ENCODE measurements around the gene SLC9A7.
"Not testable (repeated sequence)": the region's sequence is repeated elsewhere in the genome, so short reads cannot be mapped to it uniquely, and the experiment has no call there.

SLC9A7 gene

GRCh38 chrX:46758956-46759644 lies at the start of gene SLC9A7:
Gene SLC9A7 (minus strand): TSS chrX:46759118. CDS start chrX:46759029, 89 bp downstream.
- no peak for FAIRE-seq

- no peak for FAIRE-seq
These were observed 46.4 kb upstream of the SLC9A7 start for GRCh38 chrX:46805270-46805669.

- no peak for FAIRE-seq
These were observed 44.2 kb upstream of the SLC9A7 start for GRCh38 chrX:46803140-46803539.

- peak; percentile 91 for FAIRE-seq
These were observed 37.8 kb upstream of the SLC9A7 start for GRCh38 chrX:46796574-46797191.

- no peak for FAIRE-seq
These were observed 34.6 kb upstream of the SLC9A7 start for GRCh38 chrX:46793386-46794143.

- FAIRE-seq: no peak
These were observed 33.9 kb upstream of the SLC9A7 start for GRCh38 chrX:46792810-46793188.

- no peak for FAIRE-seq
These were observed 33.2 kb upstream of the SLC9A7 start for GRCh38 chrX:46791927-46792809.

- no peak for FAIRE-seq
These were observed 30.0 kb upstream of the SLC9A7 start for GRCh38 chrX:46788902-46789301.

GRCh38 chrX:46784437-46784836 lies 25.5 kb upstream of the SLC9A7 start:
- FAIRE-seq: not testable (repeated sequence)

GRCh38 chrX:46782034-46782433 lies 23.1 kb upstream of the SLC9A7 start:
- no peak for FAIRE-seq

- FAIRE-seq: no peak
These were observed 19.3 kb upstream of the SLC9A7 start for GRCh38 chrX:46777971-46778810.

- no peak for FAIRE-seq
These were observed 11.9 kb upstream of the SLC9A7 start for GRCh38 chrX:46770817-46771163.

GRCh38 chrX:46770000-46770816 lies 11.3 kb upstream of the SLC9A7 start:
- FAIRE-seq: no peak

- no peak for FAIRE-seq
These were observed 4.0 kb upstream of the SLC9A7 start for GRCh38 chrX:46762963-46763362.

- no peak for FAIRE-seq
These were observed 692 bp upstream of the SLC9A7 start for GRCh38 chrX:46759645-46759974.

GRCh38 chrX:46758163-46758955 lies 559 bp downstream of the SLC9A7 start:
- FAIRE-seq: no peak

- FAIRE-seq: no peak
These were observed 1.3 kb downstream of the SLC9A7 start for GRCh38 chrX:46757593-46757992.

- FAIRE-seq: no peak
These were observed 1.9 kb downstream of the SLC9A7 start for GRCh38 chrX:46757052-46757451.

GRCh38 chrX:46755671-46756070 lies 3.2 kb downstream of the SLC9A7 start:
- FAIRE-seq: no peak

- FAIRE-seq: no peak
These were observed 4.3 kb downstream of the SLC9A7 start for GRCh38 chrX:46754586-46755061.

All from A204.1 (cell line).